ENCODE data around the gene ASIC2.
"Not testable (repeated sequence)": the region's sequence is repeated elsewhere in the genome, so short reads cannot be mapped to it uniquely, and the experiment has no call there.

ASIC2 gene

DNA sequence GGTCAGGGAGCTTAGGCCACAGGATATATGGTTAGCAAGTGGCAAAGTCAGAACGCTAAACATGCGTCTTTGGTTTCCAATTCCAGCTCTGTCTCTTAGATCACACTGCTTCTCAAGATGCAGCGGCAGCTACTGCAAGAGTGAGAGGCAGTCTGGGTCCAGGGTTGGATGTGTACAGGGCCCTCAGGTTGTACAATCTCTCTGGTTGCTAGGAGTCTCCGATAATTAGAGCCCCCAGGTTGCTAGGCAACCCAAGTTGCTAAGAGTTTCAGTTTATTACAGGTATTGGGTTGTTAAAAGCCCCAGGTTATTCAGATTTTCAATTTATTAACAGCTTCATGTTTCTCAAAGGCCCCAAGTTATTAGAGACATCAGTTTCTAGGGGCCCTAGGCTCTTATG is 317.0 kb downstream of the ASIC2 start:
- Histone ChIP-seq H3K4me3 (replicated peaks; ENCODE audit: insufficient read depth, low read length) (no peak overlapping the region), H3K27ac (replicated peaks) (no peak overlapping the region), H3K27me3 (ENCODE audit: insufficient read depth, poor library complexity, severe bottlenecking) (no peaks in the 10 kb centered on the region)
- DNase-seq (ENCODE audit: low read depth in 1 of 2, low spot score in 1 of 2), result no peak
- TF ChIP-seq GABPA (IDR thresholded peaks at IDR 0.05; ENCODE audit: low read depth) (no peak), POLR2AphosphoS5 (IDR thresholded peaks at IDR 0.05; ENCODE audit: low read depth) (no peak), SPI1 (IDR thresholded peaks at IDR 0.05; ENCODE audit: borderline replicate concordance, low read depth) (no peak)
- TF ChIP-seq, protein P1, sequence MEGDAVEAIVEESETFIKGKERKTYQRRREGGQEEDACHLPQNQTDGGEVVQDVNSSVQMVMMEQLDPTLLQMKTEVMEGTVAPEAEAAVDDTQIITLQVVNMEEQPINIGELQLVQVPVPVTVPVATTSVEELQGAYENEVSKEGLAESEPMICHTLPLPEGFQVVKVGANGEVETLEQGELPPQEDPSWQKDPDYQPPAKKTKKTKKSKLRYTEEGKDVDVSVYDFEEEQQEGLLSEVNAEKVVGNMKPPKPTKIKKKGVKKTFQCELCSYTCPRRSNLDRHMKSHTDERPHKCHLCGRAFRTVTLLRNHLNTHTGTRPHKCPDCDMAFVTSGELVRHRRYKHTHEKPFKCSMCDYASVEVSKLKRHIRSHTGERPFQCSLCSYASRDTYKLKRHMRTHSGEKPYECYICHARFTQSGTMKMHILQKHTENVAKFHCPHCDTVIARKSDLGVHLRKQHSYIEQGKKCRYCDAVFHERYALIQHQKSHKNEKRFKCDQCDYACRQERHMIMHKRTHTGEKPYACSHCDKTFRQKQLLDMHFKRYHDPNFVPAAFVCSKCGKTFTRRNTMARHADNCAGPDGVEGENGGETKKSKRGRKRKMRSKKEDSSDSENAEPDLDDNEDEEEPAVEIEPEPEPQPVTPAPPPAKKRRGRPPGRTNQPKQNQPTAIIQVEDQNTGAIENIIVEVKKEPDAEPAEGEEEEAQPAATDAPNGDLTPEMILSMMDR (IDR thresholded peaks at IDR 0.05; ENCODE audit: insufficient read depth, low read length), result no peak
- TF ChIP-seq, protein P2, sequence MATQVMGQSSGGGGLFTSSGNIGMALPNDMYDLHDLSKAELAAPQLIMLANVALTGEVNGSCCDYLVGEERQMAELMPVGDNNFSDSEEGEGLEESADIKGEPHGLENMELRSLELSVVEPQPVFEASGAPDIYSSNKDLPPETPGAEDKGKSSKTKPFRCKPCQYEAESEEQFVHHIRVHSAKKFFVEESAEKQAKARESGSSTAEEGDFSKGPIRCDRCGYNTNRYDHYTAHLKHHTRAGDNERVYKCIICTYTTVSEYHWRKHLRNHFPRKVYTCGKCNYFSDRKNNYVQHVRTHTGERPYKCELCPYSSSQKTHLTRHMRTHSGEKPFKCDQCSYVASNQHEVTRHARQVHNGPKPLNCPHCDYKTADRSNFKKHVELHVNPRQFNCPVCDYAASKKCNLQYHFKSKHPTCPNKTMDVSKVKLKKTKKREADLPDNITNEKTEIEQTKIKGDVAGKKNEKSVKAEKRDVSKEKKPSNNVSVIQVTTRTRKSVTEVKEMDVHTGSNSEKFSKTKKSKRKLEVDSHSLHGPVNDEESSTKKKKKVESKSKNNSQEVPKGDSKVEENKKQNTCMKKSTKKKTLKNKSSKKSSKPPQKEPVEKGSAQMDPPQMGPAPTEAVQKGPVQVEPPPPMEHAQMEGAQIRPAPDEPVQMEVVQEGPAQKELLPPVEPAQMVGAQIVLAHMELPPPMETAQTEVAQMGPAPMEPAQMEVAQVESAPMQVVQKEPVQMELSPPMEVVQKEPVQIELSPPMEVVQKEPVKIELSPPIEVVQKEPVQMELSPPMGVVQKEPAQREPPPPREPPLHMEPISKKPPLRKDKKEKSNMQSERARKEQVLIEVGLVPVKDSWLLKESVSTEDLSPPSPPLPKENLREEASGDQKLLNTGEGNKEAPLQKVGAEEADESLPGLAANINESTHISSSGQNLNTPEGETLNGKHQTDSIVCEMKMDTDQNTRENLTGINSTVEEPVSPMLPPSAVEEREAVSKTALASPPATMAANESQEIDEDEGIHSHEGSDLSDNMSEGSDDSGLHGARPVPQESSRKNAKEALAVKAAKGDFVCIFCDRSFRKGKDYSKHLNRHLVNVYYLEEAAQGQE (IDR thresholded peaks at IDR 0.05; ENCODE audit: insufficient replicate concordance, low read depth), result no peak

DNA sequence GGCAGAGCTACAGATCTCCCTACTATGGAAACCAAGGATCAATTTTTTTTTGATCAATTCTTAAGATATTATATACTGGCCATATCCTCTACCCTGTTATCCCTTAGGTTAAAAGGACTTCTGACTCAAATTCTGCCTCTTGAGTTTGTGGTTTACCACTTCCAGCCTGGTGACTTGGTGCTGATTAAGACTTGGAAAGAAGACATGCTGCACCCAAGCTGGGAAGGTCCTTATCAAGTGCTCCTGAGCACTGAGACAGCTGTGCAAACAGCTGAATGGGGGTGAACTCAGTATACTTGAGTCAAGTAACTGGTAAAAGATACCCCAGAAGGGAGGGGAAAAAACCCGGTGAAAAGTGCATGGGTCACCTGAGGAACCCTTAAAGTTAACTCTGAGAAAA is 321.9 kb downstream of the ASIC2 start:
- DNase-seq (ENCODE audit: low read depth in 1 of 2, low spot score in 1 of 2), result no peak
- TF ChIP-seq POLR2AphosphoS5 (IDR thresholded peaks at IDR 0.05; ENCODE audit: low read depth) (no peak), GABPA (IDR thresholded peaks at IDR 0.05; ENCODE audit: low read depth) (no peak), SPI1 (IDR thresholded peaks at IDR 0.05; ENCODE audit: borderline replicate concordance, low read depth) (no peak)
- TF ChIP-seq, protein P1 (IDR thresholded peaks at IDR 0.05; ENCODE audit: insufficient read depth, low read length), result no peak
- TF ChIP-seq, protein P2 (IDR thresholded peaks at IDR 0.05; ENCODE audit: insufficient replicate concordance, low read depth), result no peak
- Histone ChIP-seq H3K27ac (replicated peaks) (no peak overlapping the region), H3K27me3 (ENCODE audit: insufficient read depth, poor library complexity, severe bottlenecking) (no peaks in the 10 kb centered on the region), H3K4me3 (replicated peaks; ENCODE audit: insufficient read depth, low read length) (no peak overlapping the region)

DNA sequence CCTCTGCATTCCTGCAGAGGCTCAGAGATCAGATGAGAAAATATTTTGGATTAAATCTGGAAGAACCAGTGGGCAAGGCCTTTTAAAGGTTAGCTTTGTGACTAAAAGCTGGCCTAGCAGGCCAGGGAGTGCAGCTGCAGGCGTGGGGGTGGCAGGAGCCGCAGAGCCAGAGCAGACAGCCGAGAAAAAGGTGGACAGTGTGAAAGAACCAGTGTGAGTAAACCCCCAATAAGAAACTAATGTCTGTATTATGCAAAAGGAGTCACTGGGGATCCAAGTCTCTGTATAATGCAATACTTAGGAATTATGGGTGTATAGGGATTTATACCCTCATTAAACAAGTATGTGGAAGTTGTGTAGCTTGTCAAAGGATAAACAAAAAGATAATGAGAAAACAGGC is 322.8 kb downstream of the ASIC2 start:
- Histone ChIP-seq H3K27me3 (ENCODE audit: insufficient read depth, poor library complexity, severe bottlenecking) (no peaks in the 10 kb centered on the region), H3K4me3 (replicated peaks; ENCODE audit: insufficient read depth, low read length) (no peak overlapping the region), H3K27ac (replicated peaks) (no peak overlapping the region)
- DNase-seq (ENCODE audit: low read depth in 1 of 2, low spot score in 1 of 2), result no peak
- TF ChIP-seq, protein P1 (IDR thresholded peaks at IDR 0.05; ENCODE audit: insufficient read depth, low read length), result no peak
- TF ChIP-seq, protein P2 (IDR thresholded peaks at IDR 0.05; ENCODE audit: insufficient replicate concordance, low read depth), result no peak
- TF ChIP-seq GABPA (IDR thresholded peaks at IDR 0.05; ENCODE audit: low read depth) (no peak), SPI1 (IDR thresholded peaks at IDR 0.05; ENCODE audit: borderline replicate concordance, low read depth) (no peak), POLR2AphosphoS5 (IDR thresholded peaks at IDR 0.05; ENCODE audit: low read depth) (no peak)

DNA sequence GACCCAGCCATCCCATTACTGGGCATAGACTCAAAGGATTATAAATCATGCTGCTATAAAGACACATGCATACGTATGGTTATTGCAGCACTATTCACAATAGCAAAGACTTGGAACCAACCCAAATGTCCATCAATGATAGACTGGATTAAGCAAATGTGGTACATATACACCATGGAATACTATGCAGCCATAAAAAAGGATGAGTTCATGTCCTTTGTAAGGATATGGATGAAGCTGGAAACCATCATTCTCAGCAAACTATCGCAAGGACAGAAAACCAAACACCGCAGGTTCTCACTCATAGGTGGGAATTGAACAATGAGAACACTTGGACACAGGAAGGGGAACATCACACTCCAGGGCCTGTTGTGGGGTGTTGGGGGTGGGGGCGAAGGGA is 323.9 kb downstream of the ASIC2 start:
- H3K4me3 ChIP-seq (replicated peaks; ENCODE audit: insufficient read depth, low read length); H3K27me3 ChIP-seq (ENCODE audit: insufficient read depth, poor library complexity, severe bottlenecking); DNase-seq (ENCODE audit: low read depth in 1 of 2, low spot score in 1 of 2); H3K27ac ChIP-seq (replicated peaks): not testable (repeated sequence)

Data from HL-60 (cell line).